GM19468 (cell line): ENCODE data around the gene AGER.
"Not testable (repeated sequence)": the region's sequence is repeated elsewhere in the genome, so short reads cannot be mapped to it uniquely, and the experiment has no call there.

Experiments
- ATAC-seq: cut with Tn5 transposase; IDR thresholded peaks from one replicate; pipeline ENCODE4 v1.9.1; 2021; ENCODE audit warnings: mild to moderate bottlenecking, moderate library complexity, moderate number of reproducible peaks; ENCODE audit not compliant: unreplicated experiment; ENCODE audit errors: extremely low read depth

Gene AGER

GRCh38 chr6:32200711-32201475 lies 16.8 kb upstream of the AGER start:
- ATAC-seq: no peak

DNA sequence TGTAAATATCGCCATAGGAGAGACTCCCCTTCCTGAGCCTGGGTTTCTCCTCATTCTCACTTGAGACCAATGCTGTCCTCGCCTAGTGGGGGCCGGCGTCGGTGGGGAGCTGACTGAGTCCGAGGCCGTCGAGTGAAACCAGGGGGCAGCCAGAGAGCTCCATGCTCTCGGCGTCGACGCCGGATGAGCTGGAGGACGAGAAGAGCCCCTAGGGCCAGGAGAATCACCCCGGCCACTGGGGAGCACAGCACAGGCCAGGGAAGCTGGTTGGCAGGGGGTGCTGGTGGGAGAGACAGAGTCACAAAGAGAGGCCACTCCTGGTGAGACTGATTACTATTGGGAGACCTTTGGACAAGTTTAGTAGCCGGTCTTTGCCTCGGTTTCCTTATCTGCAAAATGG lies 14.8 kb upstream of the AGER start:
- ATAC-seq: no peak

GRCh38 chr6:32198345-32198696 lies 14.3 kb upstream of the AGER start:
- ATAC-seq: no peak

GRCh38 chr6:32196682-32197616 lies 12.9 kb upstream of the AGER start:
- no peak for ATAC-seq

GRCh38 chr6:32195902-32196681 lies 12.0 kb upstream of the AGER start:
- ATAC-seq: no peak

DNA sequence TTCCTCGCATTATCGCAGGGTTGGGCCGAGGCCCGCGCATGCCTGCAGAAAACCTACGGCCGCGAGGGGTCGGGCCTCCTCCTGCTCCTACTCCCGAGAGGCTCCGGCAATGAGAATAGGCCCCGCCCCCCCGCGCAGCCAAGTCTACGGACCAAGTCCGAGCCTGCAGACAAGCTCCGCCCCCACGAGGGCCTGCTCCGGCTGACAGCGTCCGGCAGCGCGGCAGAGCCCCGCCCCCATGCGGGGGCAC lies 11.5 kb upstream of the AGER start:
- ATAC-seq: peak; percentile 85

GRCh38 chr6:32194825-32195651 lies 11.0 kb upstream of the AGER start:
- ATAC-seq: no peak

- no peak for ATAC-seq
Observed at GRCh38 chr6:32194388-32194787, 10.3 kb upstream of the AGER start.

GRCh38 chr6:32193096-32193495 lies 9.0 kb upstream of the AGER start:
- not testable (repeated sequence) for ATAC-seq

DNA sequence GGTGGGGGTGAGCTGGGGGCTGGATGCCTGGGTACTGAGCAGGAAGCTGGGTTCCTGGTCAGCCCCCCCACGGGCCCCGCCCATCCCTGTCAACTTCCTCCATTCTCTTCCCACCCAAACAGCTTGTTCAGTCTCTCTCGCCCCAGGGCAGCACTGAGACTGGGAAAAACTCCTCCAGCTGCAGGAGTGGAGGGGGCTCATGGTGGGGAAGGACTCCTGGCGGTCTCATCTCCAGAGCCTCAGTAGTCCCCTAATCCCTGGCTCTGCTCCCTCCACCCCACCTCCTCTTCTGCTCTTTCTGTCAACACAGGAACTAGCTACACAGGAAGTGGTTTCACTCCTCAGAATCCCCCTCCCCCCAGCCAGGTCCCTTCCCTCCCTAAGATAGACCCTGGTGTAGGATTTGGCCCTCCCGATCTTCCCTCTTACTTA lies 8.6 kb upstream of the AGER start, which contains the start of gene GPSM3:
GPSM3 (minus strand) TSS at position 36 of the 432 bp plus-strand sequence. CDS start 130 bp downstream, outside the sequence.
- ATAC-seq: no peak

GRCh38 chr6:32191696-32192607 lies 7.9 kb upstream of the AGER start:
- ATAC-seq: no peak

DNA sequence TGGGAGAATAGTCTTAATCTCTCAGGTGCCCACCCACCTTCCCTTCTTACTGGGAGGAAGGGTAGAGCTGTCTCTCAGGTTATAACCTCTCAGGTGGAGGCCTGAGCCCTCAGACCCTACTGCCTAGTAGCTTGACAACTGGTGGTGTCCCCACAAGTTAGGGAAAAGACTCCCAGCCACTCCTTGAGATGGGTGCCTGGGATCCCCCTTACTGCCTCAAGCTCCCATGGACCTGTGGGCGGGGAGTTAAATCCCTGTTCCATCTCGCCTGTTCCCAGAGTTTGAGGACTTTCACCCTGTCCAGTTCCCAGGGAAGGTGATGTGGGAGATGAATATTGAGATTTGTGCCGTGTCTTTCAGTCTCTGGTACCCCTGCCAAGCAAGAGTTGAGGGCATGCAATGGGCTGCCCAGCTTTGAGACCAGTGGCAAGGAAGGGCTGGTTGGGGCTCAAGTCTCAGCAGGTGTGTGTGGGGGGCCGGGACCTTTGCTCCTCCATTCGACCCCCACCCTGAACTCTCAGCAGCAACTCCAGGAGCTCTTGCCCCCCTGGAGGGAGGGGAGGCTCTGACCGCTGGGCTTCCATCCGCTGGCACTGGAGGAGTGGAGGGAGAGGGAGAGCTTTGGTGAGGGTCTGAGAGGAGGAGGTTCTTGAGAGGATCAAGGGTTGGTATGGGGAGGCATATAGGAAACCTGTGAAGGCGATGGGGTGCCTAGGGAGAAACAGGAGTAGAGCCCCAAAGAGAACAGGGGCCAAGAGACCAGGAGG lies 7.0 kb upstream of the AGER start:
- ATAC-seq: no peak

- no peak for ATAC-seq
Observed at GRCh38 chr6:32190054-32190851, 6.2 kb upstream of the AGER start, which contains the start of gene PBX2. TSS of gene PBX2 (minus strand) at chr6:32190202. CDS start at chr6:32189915, 287 bp downstream.

DNA sequence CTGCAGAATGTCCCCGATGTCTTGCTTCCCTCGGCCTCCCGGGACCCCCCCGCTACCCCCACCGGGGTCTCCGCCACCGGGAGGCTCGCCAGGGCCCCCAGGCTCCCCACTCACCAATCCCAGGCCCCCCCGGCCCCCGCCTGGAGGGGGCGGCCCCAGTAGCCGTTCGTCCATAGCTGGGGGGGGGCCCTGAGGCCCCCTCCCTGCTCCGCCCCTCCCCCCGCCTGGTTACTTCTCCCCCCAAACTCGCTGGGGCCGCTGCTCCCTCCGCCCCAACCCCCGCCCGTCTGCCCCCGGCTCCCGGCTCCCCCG lies 5.6 kb upstream of the AGER start:
- no peak for ATAC-seq

DNA sequence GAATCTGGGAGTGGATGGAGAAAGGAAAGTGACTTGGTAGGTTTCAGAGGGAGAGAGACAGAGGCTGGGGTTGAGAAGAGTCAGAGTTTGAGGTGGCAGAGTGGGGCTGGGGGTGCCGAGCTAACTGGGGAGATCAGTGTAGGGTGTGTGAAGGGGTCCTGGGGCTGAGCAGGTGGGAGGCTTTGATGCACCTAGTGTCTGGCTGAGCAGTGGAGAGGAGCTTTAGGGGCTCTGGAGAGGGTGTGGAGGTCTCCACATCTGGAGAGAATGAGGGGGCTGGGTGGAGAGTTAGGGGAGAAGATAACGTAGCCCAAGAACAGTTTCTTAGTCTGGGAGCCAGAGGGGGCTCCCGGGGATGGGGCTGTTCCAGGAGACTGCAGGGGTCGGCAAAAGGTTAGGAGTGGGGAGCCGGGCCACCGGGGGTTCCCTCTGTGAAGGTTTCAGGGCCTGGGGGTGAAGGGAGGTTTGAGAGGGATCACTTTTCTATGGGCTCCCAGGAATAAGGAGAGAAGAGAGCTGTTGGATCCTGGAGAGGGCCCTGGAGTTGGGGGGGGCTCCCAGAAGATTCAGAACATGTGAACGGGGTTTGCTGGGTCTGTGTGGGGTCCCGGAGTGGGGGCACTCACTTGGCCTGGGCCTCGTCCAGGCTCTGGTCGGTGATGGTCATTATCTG lies 5.2 kb upstream of the AGER start:
- ATAC-seq: no peak

- no peak for ATAC-seq
Observed at GRCh38 chr6:32188381-32189068, 4.5 kb upstream of the AGER start.
